NCI-H1436 treated with DMSO at 0.1 percent for 48 hours (cell line): Measurements from ENCODE around the gene PNPLA2.
A peak's percentile ranks its signal among the peaks of the same experiment; 100 is the strongest.

ENCODE experiments used
- DNase-seq: peaks from one replicate; lab custom pipeline; 2025; lab: John Stamatoyannopoulos, UW

The PNPLA2 gene

GRCh38 chr11:860234-861104 lies 41.8 kb downstream of the PNPLA2 start:
- no peak for DNase-seq

- DNase-seq, result peak; percentile 14
These were observed 42.4 kb downstream of the PNPLA2 start for GRCh38 chr11:861105-861479.

- DNase-seq, result no peak
These were observed 43.5 kb downstream of the PNPLA2 start for GRCh38 chr11:862081-862661.

- DNase-seq, result no peak
These were observed 43.9 kb downstream of the PNPLA2 start for GRCh38 chr11:862696-863022.

GRCh38 chr11:863023-863909 lies 44.6 kb downstream of the PNPLA2 start:
- no peak for DNase-seq

GRCh38 chr11:863910-864827 lies 45.5 kb downstream of the PNPLA2 start:
- DNase-seq, result no peak

GRCh38 chr11:864898-865297 lies 46.2 kb downstream of the PNPLA2 start:
- no peak for DNase-seq

GRCh38 chr11:865462-866430 lies 47.0 kb downstream of the PNPLA2 start:
- DNase-seq, result no peak

GRCh38 chr11:866481-866880 lies 47.8 kb downstream of the PNPLA2 start:
- no peak for DNase-seq

- DNase-seq, result no peak
These were observed 49.2 kb downstream of the PNPLA2 start for GRCh38 chr11:867856-868358.

- DNase-seq, result no peak
These were observed 49.7 kb downstream of the PNPLA2 start for GRCh38 chr11:868394-868793.

GRCh38 chr11:868802-869201 lies 50.1 kb downstream of the PNPLA2 start:
- no peak for DNase-seq

GRCh38 chr11:869399-870126 lies 50.8 kb downstream of the PNPLA2 start:
- no peak for DNase-seq

- DNase-seq, result no peak
These were observed 51.4 kb downstream of the PNPLA2 start for GRCh38 chr11:870127-870413.

- no peak for DNase-seq
These were observed 51.7 kb downstream of the PNPLA2 start for GRCh38 chr11:870418-870817.

GRCh38 chr11:871472-871871 lies 52.8 kb downstream of the PNPLA2 start:
- no peak for DNase-seq

- DNase-seq, result no peak
These were observed 54.1 kb downstream of the PNPLA2 start for GRCh38 chr11:872799-873198.

GRCh38 chr11:873706-874105 lies 55.0 kb downstream of the PNPLA2 start:
- DNase-seq, result no peak
